WTC11 (cell line): Measurements from ENCODE around the gene NEK7.

ENCODE experiments used
- CTCF ChIP-seq: fragments of 200-600 bp; IDR thresholded peaks from 2 replicates; pipeline ENCODE4 v1.8.0; 2022; ENCODE audit warnings: antibody characterized with exemption
- ERG ChIP-seq: fragments of 250-450 bp; sonication (Bioruptor Pico); IDR thresholded peaks from 2 replicates; pipeline ENCODE4 v1.8.0; 2021; ENCODE audit warnings: mild to moderate bottlenecking
- KAT7 ChIP-seq: sonication (generic); formaldehyde crosslinking; IDR thresholded peaks from 2 replicates; pipeline ENCODE4 v1.8.1; 2023; ENCODE audit warnings: missing genetic modification reagents, mild to moderate bottlenecking, borderline replicate concordance
- NR3C1 ChIP-seq: sonication (generic); formaldehyde crosslinking; conservative IDR thresholded peaks from 2 replicates; pipeline ENCODE4 v1.8.1; 2023; ENCODE audit warnings: low read depth, mild to moderate bottlenecking, missing genetic modification reagents

- TF ChIP-seq CTCF (no peak), KAT7 (CRISPR knock-in tag) (no peak), NR3C1 (CRISPR knock-in tag) (no peak), ERG (CRISPR knock-in tag) (no peak)
Measured at GRCh38 chr1:198134252-198134651, 22.5 kb upstream of the NEK7 start.
